C4-2B (cell line): Measurements from ENCODE around the gene CHRNA9.

Source experiments
- H3K27ac ChIP-seq: fragments of 450-650 bp; 2 replicates; pipeline ENCODE4 v1.5.1; 2017
- CTCF ChIP-seq: fragments of 450-650 bp; conservative IDR thresholded peaks from 2 replicates; pipeline ENCODE4 v1.5.1; 2017; ENCODE audit warnings: mild to moderate bottlenecking
- ZFX ChIP-seq: fragments of 450-650 bp; IDR thresholded peaks from 2 replicates; pipeline ENCODE4 v1.6.1; 2017

The CHRNA9 gene

GRCh38 chr4:40314951-40315350 lies 20.2 kb upstream of the CHRNA9 start:
- no peak overlapping the region for H3K27ac ChIP-seq
- no peak for TF ChIP-seq CTCF
- TF ChIP-seq ZFX = no peak

DNA sequence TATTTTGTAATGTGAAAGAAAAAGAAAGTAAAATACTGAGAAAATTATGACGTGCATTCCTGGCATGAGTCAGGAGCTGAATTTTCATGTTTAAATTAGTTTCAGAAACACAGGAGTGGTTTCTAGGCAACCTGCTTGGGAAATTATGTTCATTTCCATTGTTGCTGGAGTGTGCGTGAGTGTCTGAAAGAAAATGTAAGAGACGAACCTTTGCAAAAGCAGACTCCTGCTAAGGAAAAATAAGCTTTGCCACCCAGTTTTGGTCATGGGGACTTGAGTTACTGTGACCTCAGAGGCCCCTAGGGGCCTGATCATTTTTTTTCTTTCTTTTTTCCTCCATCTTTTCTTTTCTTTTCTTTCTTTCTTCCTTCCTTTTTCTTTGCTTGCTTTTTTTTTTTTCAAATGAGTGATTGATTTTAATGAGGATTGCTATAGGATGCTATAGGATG lies 18.8 kb upstream of the CHRNA9 start:
- no peak for TF ChIP-seq CTCF
- no peak for TF ChIP-seq ZFX
- H3K27ac ChIP-seq = no peak overlapping the region

GRCh38 chr4:40316782-40317635 lies 18.1 kb upstream of the CHRNA9 start:
- TF ChIP-seq CTCF = peak; percentile 86
- no peak for TF ChIP-seq ZFX
- H3K27ac ChIP-seq = peak overlapping the region; percentile 32

DNA sequence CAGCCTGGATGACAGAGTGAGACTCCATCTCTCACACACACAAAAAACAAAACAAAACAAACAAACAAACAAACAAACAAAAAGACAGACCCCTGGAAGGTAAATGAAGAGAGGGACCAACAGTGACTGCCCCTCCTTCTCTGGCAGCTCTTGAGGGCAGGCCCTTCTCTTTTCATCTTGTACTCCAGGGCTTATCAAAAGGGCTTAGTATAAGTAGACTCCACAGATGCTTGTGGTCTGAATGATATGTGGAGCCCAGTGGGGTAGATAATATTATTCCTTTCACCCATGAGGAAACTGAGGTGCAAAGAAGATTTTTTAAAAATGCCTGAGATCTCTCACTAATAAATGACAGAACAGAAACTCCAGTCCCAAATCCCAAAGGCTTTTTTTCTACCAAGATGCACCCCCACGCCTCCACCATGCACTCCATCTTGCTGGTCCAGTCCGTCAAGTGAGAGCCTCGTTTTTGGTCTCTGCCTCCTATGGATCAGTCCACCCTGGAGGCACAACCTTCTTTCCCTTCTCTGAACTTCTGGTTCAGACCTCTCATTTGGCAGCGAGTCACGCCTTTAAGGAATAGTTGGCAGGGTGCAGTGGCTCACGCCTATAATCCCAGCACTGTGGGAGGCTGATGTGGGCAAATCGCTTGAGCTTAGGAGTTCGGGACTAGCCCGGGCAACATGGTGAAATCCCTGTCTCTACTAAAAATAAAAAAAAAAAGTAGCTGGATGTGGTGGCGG lies 17.0 kb upstream of the CHRNA9 start:
- H3K27ac ChIP-seq = no peak overlapping the region
- TF ChIP-seq CTCF (no peak), ZFX (no peak)

GRCh38 chr4:40321574-40322275 lies 13.4 kb upstream of the CHRNA9 start:
- no peak for TF ChIP-seq ZFX
- no peak for TF ChIP-seq CTCF
- H3K27ac ChIP-seq = no peak overlapping the region

DNA sequence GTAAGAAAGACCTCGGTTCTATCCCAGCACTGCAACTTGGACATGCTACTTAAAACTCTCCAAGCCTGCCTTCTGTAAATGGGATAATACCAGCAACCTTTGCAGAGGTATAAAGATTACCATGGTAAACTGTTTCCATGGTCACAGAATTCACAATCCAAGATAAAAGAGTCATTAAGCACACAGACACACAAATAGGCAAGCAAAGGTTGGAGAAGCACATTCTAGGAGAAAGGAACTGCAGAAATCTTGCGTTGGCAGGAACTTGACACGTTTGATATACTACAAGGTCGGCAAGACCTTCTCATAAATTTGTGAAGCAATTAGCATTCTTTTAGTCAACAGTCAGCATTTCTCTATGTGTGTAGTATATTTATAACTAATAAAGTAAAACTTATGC lies 12.3 kb upstream of the CHRNA9 start:
- no peak overlapping the region for H3K27ac ChIP-seq
- TF ChIP-seq CTCF (no peak), ZFX (no peak)

GRCh38 chr4:40323866-40324265 lies 11.3 kb upstream of the CHRNA9 start:
- no peak overlapping the region for H3K27ac ChIP-seq
- TF ChIP-seq CTCF (no peak), ZFX (no peak)
